WERI-Rb-1 (cell line): Measurements from ENCODE around the gene MAPK8IP3.

ENCODE experiments used
- DNase-seq: peaks from one replicate; pipeline ENCODE4 v3.0.0-alpha.2; 2020
- H3K27ac ChIP-seq: fragments of 250-450 bp; sonication (Bioruptor Pico); 2 replicates; pipeline ENCODE4 v1.5.1; 2020; ENCODE audit warnings: mild to moderate bottlenecking, moderate library complexity
- H3K27me3 ChIP-seq: fragments of 250-450 bp; sonication (Bioruptor Pico); 2 replicates; pipeline ENCODE4 v1.5.1; 2021; ENCODE audit warnings: mild to moderate bottlenecking, low read depth, moderate library complexity; ENCODE audit not compliant: insufficient read depth, severe bottlenecking
- H3K36me3 ChIP-seq: fragments of 250-450 bp; sonication (Bioruptor Pico); 2 replicates; pipeline ENCODE4 v1.5.1; 2020; ENCODE audit warnings: mild to moderate bottlenecking, moderate library complexity
- H3K4me3 ChIP-seq: 2 replicates; pipeline ENCODE4 v1.5.1; 2011; ENCODE audit warnings: low read depth, mild to moderate bottlenecking, control low read depth, low read length
- H3K9me3 ChIP-seq: fragments of 250-450 bp; sonication (Bioruptor Pico); 2 replicates; pipeline ENCODE4 v1.5.1; 2021; ENCODE audit warnings: mild to moderate bottlenecking, moderate library complexity; ENCODE audit not compliant: severe bottlenecking
- CTCF ChIP-seq: IDR thresholded peaks from 2 replicates; pipeline ENCODE4 v1.5.1; 2011; ENCODE audit warnings: low read depth, mild to moderate bottlenecking, control low read depth, inconsistent platforms, low read length

Gene MAPK8IP3

GRCh38 chr16:1772362-1772907 is 66.4 kb downstream of the MAPK8IP3 start, which contains the start of gene EME2:
EME2 (plus strand) TSS chr16:1772810; CDS start chr16:1773228, 418 bp downstream.
- no peak for TF ChIP-seq CTCF
- Histone ChIP-seq H3K27me3 (no peaks in the 10 kb centered on the region), H3K9me3 (no peaks in the 10 kb centered on the region), H3K36me3 (peaks cover 67% of the 10 kb centered on the region), H3K4me3 (peak within 1 kb of the TSS; percentile 77), H3K27ac (peak within 1 kb of the TSS; percentile 87)
- DNase-seq = no peak

GRCh38 chr16:1772908-1773702 is 67.1 kb downstream of the MAPK8IP3 start, which contains the start of gene MRPS34:
MRPS34 (minus strand) TSS chr16:1773134; CDS start chr16:1773119, 15 bp downstream.
- Histone ChIP-seq H3K36me3 (peaks cover 67% of the 10 kb centered on the region), H3K4me3 (peak within 1 kb of the TSS; percentile 77), H3K27me3 (no peaks in the 10 kb centered on the region), H3K27ac (peak within 1 kb of the TSS; percentile 87), H3K9me3 (no peaks in the 10 kb centered on the region)
- peak; percentile 88 for DNase-seq
- peak; percentile 88 for TF ChIP-seq CTCF

GRCh38 chr16:1773703-1774447 is 67.9 kb downstream of the MAPK8IP3 start:
- Histone ChIP-seq H3K27ac (peak overlapping the region; percentile 87), H3K36me3 (peaks cover 66% of the 10 kb centered on the region), H3K27me3 (no peaks in the 10 kb centered on the region), H3K9me3 (no peaks in the 10 kb centered on the region), H3K4me3 (peak overlapping the region; percentile 77)
- no peak for DNase-seq
- TF ChIP-seq CTCF = no peak

- Histone ChIP-seq H3K27me3 (no peaks in the 10 kb centered on the region), H3K36me3 (peaks cover 64% of the 10 kb centered on the region), H3K9me3 (no peaks in the 10 kb centered on the region), H3K4me3 (no peak overlapping the region), H3K27ac (no peak overlapping the region)
- DNase-seq = no peak
- TF ChIP-seq CTCF = no peak
Observed at GRCh38 chr16:1774448-1774780, 68.4 kb downstream of the MAPK8IP3 start.

- no peaks in the 10 kb centered on the region for H3K27me3 ChIP-seq
- no peaks in the 10 kb centered on the region for H3K9me3 ChIP-seq
- H3K4me3 ChIP-seq = no peak overlapping the region
- no peak for TF ChIP-seq CTCF
- peaks cover 64% of the 10 kb centered on the region for H3K36me3 ChIP-seq
- H3K27ac ChIP-seq = peak overlapping the region; percentile 78
- DNase-seq = no peak
Observed at GRCh38 chr16:1775006-1775845, 69.2 kb downstream of the MAPK8IP3 start.
